OCI-LY7 (cell line): ENCODE results near the gene TMEM63A.

Source experiments
- CTCF ChIP-seq: fragments of 200-600 bp; sonication (generic); conservative IDR thresholded peaks from 2 replicates; pipeline ENCODE4 v1.5.1; 2014; ENCODE audit warnings: mild to moderate bottlenecking, antibody characterized with exemption, low read length, moderate library complexity, mixed read lengths
- EZH2phosphoT487 ChIP-seq: fragments of 200-600 bp; sonication (generic); IDR thresholded peaks from 2 replicates; pipeline ENCODE4 v1.6.1; 2018; ENCODE audit warnings: low read depth, borderline replicate concordance, mild to moderate bottlenecking, mixed run types, antibody characterized with exemption, low read length, moderate library complexity, mixed read lengths

GRCh38 chr1:225896494-225896893 lies 14.3 kb upstream of the TMEM63A start:
- TF ChIP-seq CTCF (no peak), EZH2phosphoT487 (no peak)
